Uterus (tissue), 2 donors: ENCODE results near the gene RNF5.

Experiments
- CTCF ChIP-seq, 4 experiments: fragments of 200-600 bp in 2 of 4; fragments of 450-650 bp in 2 of 4; sonication (generic) in 2 of 4; IDR thresholded peaks; one replicate each; pipeline ENCODE4 v1.5.1; 2016 to 2019; ENCODE audit warnings: antibody characterized with exemption in 4 of 4, mild to moderate bottlenecking in 2 of 4, moderate library complexity in 1 of 4
- POLR2A ChIP-seq, 2 donors: fragments of 450-650 bp; IDR thresholded peaks; one replicate each; pipeline ENCODE4 v1.6.1; 2016; ENCODE audit warnings: antibody characterized with exemption in 2 of 2, mild to moderate bottlenecking in 1 of 2, moderate library complexity in 1 of 2

- TF ChIP-seq CTCF (IDR thresholded peaks at IDR 0.05) (no peak), POLR2A (IDR thresholded peaks at IDR 0.05) (no peak)
Measured at GRCh38 chr6:32166411-32167061, 11.7 kb upstream of the RNF5 start.
